Small intestine (tissue), 7 donors: ENCODE results near the gene EBP. TPM values are rescaled to one million over a fixed set of nuclear protein-coding genes. Genes with fewer than 3 reads are reported as not detected.
A peak's percentile ranks its signal among the peaks of the same experiment; 100 is the strongest.

Experiments used
- DNase-seq, 2 donors: peaks; one replicate each; pipeline versions ENCODE4 v3.0.0 to v3.0.0-alpha.2; 2013
- FAIRE-seq: peaks from 2 replicates; lab custom pipeline; 2012; peaks lifted over from hg19 to GRCh38; lab: Jason Lieb, UNC
- H3K27ac ChIP-seq, 3 donors: one replicate each; pipeline ENCODE4 v1.5.1; 2013; ENCODE audit warnings: low read length in 2 of 3, mild to moderate bottlenecking in 2 of 3, control low read depth in 1 of 3, inconsistent platforms in 1 of 3, low read depth in 1 of 3, moderate library complexity in 1 of 3
- H3K27me3 ChIP-seq, 3 donors: one replicate each; pipeline ENCODE4 v1.6.1; 2013; ENCODE audit warnings: low read length in 3 of 3, inconsistent platforms in 1 of 3; ENCODE audit not compliant: control insufficient read depth in 3 of 3, insufficient read depth in 3 of 3
- H3K36me3 ChIP-seq, 3 donors: one replicate each; pipeline ENCODE4 v1.6.1; 2013; ENCODE audit warnings: low read length in 3 of 3, inconsistent platforms in 1 of 3, low read depth in 1 of 3, mild to moderate bottlenecking in 1 of 3, moderate library complexity in 1 of 3; ENCODE audit not compliant: control insufficient read depth in 3 of 3, insufficient read depth in 2 of 3
- H3K4me1 ChIP-seq, 3 donors: one replicate each; pipeline ENCODE4 v1.6.1; 2013; ENCODE audit warnings: low read length in 2 of 3, inconsistent platforms in 1 of 3, low read depth in 1 of 3, mild to moderate bottlenecking in 1 of 3, moderate library complexity in 1 of 3; ENCODE audit not compliant: control insufficient read depth in 3 of 3, insufficient read depth in 2 of 3
- H3K4me3 ChIP-seq, 3 donors: one replicate each; pipeline ENCODE4 v1.5.1; 2013; ENCODE audit warnings: low read length in 3 of 3, control low read depth in 1 of 3, inconsistent platforms in 1 of 3, low read depth in 1 of 3, mild to moderate bottlenecking in 1 of 3, moderate library complexity in 1 of 3
- H3K9me3 ChIP-seq, 2 donors: one replicate each; pipeline ENCODE4 v1.6.1; 2013; ENCODE audit warnings: low read depth in 1 of 2, low read length in 1 of 2; ENCODE audit not compliant: control insufficient read depth in 2 of 2, insufficient read depth in 1 of 2
- WGBS, 3 donors: extraction: QIAGEN DNeasy Blood & Tissue Kit; methylation state at CpG; one replicate each; pipeline ENCODE4 v1.1.7; 2013; 5-methylcytosine and 5-hydroxymethylcytosine counted together
- polyA plus RNA-seq, 4 donors: library from polyadenylated mRNA; stranded (reverse) in 3 of 4; unstranded in 1 of 4; fragments of 200-250 nt in 3 of 4; fragments of 120-200 nt in 1 of 4; gene quantifications; one replicate each; pipeline versions ENCODE4 v1.2.1 to v1.2.3, GENCODE V29; 2013
- donor health status: healthy with polysubstance abuse.
- donor health status: control.
- donor health status: control.
- donor health status: Bipolar disorder and iron deficiency.
- donor health status: healthy.

The EBP gene
- polyA plus RNA-seq, 4 donors: 92.9 to 298 (median 124) TPM

DNA sequence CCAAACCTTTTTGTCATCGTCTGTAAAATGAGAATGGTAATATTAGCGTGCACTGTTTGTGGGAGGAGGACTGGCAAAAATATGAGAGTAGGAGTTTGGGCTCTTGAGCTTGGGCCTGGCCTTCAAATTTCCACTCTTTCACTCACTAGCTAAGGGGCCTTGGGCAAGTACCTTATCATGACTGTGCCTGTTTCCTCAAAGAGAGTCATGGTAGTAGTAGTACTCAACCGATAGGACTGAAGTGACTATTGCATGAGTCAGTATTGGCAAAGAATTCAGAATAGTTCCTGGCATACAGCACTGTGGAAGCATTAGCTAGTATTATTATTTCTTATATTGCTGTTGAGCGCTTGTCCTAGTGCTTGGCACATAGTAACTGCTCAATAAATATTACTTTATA lies 36.7 kb downstream of the EBP start:
- no peak for FAIRE-seq

DNA sequence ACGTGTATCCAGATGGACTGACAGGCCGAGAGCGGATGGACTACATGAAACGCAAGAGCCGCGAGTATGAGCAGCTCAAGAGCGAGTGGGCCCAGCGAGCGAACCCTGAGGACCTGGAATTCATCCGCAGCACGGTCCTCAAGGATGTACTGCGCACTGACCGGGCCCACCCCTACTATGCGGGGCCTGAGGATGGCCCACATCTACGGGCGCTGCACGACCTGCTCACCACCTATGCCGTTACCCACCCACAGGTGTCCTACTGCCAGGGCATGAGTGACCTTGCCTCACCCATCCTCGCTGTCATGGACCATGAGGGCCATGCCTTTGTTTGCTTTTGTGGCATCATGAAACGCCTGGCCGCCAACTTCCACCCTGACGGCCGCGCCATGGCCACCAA lies 38.0 kb downstream of the EBP start:
- H3K36me3 ChIP-seq: peaks cover 2 to 44% (median 8%) of the 10 kb centered on the region in 3 donors

More for the DNA sequence above, 36.7 kb downstream of the EBP start:
- Histone ChIP-seq H3K4me3 (no peak overlapping the region), H3K27ac (no peak overlapping the region), H3K4me1 (no peaks in the 10 kb centered on the region), H3K27me3 (no peaks in the 10 kb centered on the region), H3K9me3 (no peaks in the 10 kb centered on the region), H3K36me3 (peaks cover 2 to 42% (median 8%) of the 10 kb centered on the region in 3 donors)
- DNase-seq: no peak
- 80 to 83% (median 83%) methylated on average over 4 of the region's 4 CpGs for WGBS, 3 donors

DNA sequence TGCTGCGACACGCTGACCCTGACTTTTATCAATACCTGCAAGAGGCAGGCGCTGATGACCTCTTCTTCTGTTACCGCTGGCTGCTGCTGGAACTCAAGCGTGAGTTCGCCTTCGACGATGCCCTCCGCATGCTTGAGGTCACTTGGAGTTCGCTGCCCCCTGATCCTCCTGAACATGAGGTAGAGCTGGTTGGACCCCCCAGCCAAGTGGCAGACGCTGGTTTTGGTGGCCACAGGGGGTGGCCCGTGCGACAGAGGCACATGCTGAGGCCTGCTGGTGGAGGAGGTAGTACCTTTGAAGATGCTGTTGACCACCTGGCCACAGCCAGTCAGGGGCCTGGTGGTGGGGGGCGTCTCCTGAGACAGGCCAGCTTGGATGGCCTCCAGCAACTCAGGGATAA lies 38.4 kb downstream of the EBP start:
- 95 to 97% (median 96%) methylated on average over 12 to 14 of the region's 14 CpGs for WGBS, 3 donors
- Histone ChIP-seq H3K4me3 (no peak overlapping the region), H3K36me3 (peaks cover 2 to 44% (median 8%) of the 10 kb centered on the region in 3 donors), H3K4me1 (no peaks in the 10 kb centered on the region), H3K27me3 (no peaks in the 10 kb centered on the region), H3K27ac (no peak overlapping the region), H3K9me3 (no peaks in the 10 kb centered on the region)
- FAIRE-seq: no peak
- no peak for DNase-seq

More for the DNA sequence above, 38.0 kb downstream of the EBP start:
- no peaks in the 10 kb centered on the region for H3K4me1 ChIP-seq
- no peaks in the 10 kb centered on the region for H3K27me3 ChIP-seq
- H3K9me3 ChIP-seq: no peaks in the 10 kb centered on the region
- FAIRE-seq (no peak), DNase-seq (no peak)
- H3K4me3 ChIP-seq: no peak overlapping the region
- no peak overlapping the region for H3K27ac ChIP-seq
- 96 to 98% (median 97%) methylated on average over 23 to 24 of the region's 24 CpGs for WGBS, 3 donors

DNA sequence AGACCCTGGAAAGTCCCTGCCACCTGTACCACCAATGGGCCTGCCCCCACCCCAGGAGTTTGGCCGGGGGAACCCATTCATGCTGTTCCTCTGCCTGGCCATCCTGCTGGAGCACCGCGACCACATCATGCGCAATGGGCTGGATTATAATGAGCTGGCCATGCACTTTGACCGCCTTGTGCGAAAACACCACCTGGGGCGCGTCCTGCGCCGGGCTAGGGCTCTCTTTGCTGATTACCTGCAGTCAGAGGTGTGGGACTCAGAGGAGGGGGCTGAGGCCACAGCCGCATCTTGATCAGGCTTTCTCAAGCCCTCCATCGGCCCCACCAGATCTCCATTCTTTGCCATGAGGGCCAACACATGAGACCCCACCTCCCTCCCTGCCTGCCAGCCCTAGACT lies 39.1 kb downstream of the EBP start:
- H3K4me1 ChIP-seq: no peaks in the 10 kb centered on the region
- no peaks in the 10 kb centered on the region for H3K9me3 ChIP-seq
- DNase-seq (no peak), FAIRE-seq (no peak)
- H3K27me3 ChIP-seq: no peaks in the 10 kb centered on the region
- no peak overlapping the region for H3K4me3 ChIP-seq
- WGBS, 3 donors: 91 to 98% (median 95%) methylated on average over 11 to 12 of the region's 12 CpGs
- H3K27ac ChIP-seq: no peak overlapping the region
- peaks cover 2 to 40% (median 8%) of the 10 kb centered on the region in 3 donors for H3K36me3 ChIP-seq

DNA sequence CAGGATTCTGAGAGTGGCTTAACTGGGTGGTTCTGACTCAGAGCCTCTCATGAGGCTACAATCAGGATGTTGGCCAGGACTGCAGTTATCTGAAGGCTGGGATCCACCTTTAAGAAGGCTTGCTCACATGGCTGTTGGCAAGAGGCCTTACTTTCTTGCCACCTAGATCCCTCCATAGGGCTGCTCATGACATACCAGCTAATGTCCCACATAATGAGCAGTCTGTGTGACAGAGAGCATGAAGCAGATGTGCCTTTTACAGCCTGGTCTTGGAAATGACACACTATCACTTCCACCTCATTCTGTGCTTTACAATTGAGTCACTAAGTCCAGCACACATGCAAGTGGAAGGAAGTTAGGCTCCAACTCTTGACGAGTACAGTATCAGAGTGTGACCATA lies 48.4 kb downstream of the EBP start:
- WGBS, 3 donors: 25 to 74% (median 50%) methylated on average over 1 of the region's 1 CpG

DNA sequence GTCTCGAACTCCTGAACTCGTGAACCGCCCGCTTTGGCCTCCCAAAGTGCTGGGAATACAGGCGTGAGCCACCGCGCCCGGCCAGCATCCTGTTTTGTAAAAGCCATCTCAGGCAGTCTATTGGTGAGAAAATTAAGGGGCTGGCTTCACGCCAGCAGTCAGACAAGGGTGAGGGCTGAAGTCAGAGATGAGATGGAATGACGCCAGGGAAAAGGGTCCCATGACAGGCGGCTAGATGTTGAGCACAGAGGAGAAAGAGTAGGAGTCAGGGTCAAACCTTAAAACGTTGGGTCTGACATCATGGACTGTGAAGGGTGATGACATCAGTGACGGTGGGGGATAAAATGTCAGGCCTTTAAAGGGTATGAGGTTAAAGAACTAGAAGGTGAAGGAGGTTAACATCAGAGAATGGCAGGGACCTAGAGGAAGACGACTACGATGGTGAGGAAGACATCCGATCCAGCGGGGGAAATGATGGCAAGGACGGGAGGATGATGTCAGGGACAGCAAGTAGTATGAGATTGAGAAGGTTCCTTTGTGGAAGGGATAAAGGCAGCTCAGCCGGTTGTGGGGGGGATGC lies 52.2 kb downstream of the EBP start:
- Histone ChIP-seq H3K9me3 (no peaks in the 10 kb centered on the region), H3K4me3 (peak overlapping the region; percentile 12 to 86 (median 29)), H3K4me1 (peaks cover 0 to 11% (median 0%) of the 10 kb centered on the region in 3 donors), H3K27me3 (no peaks in the 10 kb centered on the region), H3K36me3 (peaks cover 0 to 27% (median 2%) of the 10 kb centered on the region in 3 donors), H3K27ac (peak overlapping the region; percentile 63 to 97 (median 96))
- FAIRE-seq (no peak), DNase-seq (no peak)
- WGBS, 3 donors: 36 to 57% (median 51%) methylated on average over 18 to 19 of the region's 19 CpGs

More for the DNA sequence above, 48.4 kb downstream of the EBP start:
- Histone ChIP-seq H3K9me3 (no peaks in the 10 kb centered on the region), H3K4me1 (no peaks in the 10 kb centered on the region), H3K36me3 (peaks cover 0 to under 1% (median 0%) of the 10 kb centered on the region in 3 donors), H3K27ac (peak overlapping the region in 1 of 3 donors; percentile 38), H3K27me3 (no peaks in the 10 kb centered on the region), H3K4me3 (no peak overlapping the region)
- FAIRE-seq (no peak), DNase-seq (no peak)

DNA sequence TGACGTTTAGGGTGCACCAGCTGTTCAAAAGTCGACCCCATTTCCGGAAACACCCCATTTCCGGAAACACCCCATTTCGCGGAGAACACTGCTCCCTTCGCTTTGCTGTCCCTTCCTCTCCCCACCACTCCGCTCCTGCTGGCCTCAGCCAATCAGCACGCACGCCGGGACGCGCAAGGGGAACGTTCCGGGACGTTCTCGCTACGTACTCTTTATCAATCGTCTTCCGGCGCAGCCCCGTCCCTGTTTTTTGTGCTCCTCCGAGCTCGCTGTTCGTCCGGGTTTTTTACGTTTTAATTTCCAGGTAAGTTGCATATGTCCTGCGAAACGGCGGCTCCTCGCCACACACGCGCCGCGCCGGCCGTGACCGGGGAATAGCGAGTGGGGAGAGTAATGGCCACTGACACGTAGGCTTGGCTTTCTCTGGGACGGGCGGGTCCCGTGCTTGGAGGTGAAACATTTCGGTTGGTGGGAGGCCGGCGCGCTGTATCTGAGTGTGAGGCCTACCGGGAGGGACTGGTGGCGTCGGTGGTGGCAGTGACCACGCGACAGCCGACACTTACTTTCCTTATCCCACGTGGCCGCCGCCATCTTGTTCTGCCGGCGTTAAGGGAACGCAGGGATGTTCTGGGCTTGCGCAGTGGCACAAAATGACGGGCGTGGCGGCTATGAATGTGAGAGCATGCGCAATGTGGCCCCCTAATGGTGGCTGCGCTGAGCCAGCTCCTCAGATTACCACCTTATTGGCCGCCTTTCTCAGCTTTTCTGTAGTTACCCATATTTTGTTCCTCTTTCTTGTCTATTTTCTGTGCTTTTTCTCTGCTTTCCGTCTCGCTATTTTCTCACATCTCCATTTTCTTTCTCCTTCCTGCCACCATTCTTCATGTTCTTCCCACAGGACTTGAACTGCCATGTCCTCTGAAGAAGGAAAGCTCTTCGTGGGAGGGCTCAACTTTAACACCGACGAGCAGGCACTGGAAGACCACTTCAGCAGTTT lies 53.0 kb downstream of the EBP start, which contains the start of gene RBM3:
Gene RBM3 (plus strand): TSS at position 215 of the 997 bp plus-strand sequence. CDS start 697 bp downstream, at position 912.
- 1 to 44% (median 11%) methylated on average over 57 to 71 of the region's 71 CpGs for WGBS, 3 donors
- H3K4me3 ChIP-seq: peak within 1 kb of the TSS; percentile 48 to 86 (median 51)
- H3K9me3 ChIP-seq: no peaks in the 10 kb centered on the region
- peak within 1 kb of the TSS; percentile 89 to 97 (median 96) for H3K27ac ChIP-seq
- H3K4me1 ChIP-seq: peaks cover 0 to 11% (median 0%) of the 10 kb centered on the region in 3 donors
- no peaks in the 10 kb centered on the region for H3K27me3 ChIP-seq
- FAIRE-seq (no peak), DNase-seq (peak; percentile 92 to 93)
- H3K36me3 ChIP-seq: peaks cover 0 to 29% (median 2%) of the 10 kb centered on the region in 3 donors

DNA sequence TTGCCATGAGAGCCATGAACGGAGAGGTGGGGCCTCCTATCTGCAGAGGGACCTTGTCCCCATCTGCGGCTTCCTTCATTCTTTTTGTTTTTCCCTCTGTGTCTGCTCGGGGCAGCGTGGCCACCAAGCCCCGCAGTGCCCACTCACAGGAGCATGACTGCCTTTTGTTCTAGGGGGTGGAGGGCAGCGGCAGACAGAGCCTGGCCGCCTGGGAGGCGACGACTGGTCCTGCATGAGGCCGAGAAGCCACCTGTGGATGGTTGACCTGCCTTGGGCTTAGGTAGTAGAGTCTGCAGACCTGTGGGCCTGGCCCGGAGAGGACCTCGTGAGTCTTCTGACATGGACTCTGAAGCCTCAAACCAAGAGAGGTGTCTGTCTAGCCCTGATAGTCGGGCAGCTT lies 54.0 kb downstream of the EBP start:
- Histone ChIP-seq H3K27me3 (no peaks in the 10 kb centered on the region), H3K36me3 (peaks cover 0 to 33% (median 4%) of the 10 kb centered on the region in 3 donors), H3K4me3 (peak overlapping the region in 2 of 3 donors; percentile 51 to 86), H3K9me3 (no peaks in the 10 kb centered on the region), H3K27ac (peak overlapping the region in 2 of 3 donors; percentile 96 to 97), H3K4me1 (peaks cover 0 to 11% (median 0%) of the 10 kb centered on the region in 3 donors)
- 46 to 73% (median 65%) methylated on average over 13 of the region's 13 CpGs for WGBS, 3 donors
- FAIRE-seq (no peak), DNase-seq (no peak)
